Measurements from ENCODE around the gene CTNNBL1.

The CTNNBL1 gene

DNA sequence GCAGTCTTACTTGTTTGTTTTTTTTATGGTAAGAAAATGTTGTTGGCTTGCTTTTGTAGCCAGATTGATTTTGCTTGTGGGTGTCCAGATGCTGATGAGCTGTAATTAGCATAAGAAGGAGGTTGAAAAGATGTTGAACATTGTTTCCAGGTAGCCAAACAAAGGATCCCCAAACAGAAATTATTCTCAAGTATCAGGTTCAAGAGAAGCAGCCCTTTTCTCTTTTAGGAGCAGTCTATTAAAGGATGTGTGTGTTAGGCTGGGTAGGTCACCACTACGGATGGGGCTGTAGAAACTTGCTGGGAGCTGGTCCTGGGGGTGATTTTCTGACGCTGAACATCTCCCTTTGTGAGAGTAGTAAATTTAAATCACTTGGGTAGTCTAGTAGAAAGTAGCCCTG, 122.2 kb downstream of the CTNNBL1 start:
- DNase-seq (ENCODE audit: low read depth in 2 of 2): no peak

DNA sequence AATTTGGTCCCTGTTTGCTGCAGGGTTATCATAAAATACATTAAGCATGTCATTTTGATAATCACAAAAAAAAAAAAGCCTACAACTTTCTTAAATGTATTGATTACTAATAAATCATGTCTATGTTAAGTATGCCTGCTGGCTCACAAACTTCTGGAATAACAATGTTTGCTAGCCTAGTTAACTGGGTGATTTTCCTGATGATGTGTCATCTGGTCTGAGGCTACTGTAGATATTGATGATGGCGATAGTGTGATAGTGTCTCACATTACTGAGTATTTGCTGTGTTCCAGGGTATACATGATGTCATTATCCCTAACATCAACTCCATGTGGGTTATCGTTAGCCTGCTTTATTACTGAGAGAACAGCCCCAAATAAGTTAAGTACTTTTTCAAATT, 122.9 kb downstream of the CTNNBL1 start:
- no peak for DNase-seq (ENCODE audit: low read depth in 2 of 2)

DNA sequence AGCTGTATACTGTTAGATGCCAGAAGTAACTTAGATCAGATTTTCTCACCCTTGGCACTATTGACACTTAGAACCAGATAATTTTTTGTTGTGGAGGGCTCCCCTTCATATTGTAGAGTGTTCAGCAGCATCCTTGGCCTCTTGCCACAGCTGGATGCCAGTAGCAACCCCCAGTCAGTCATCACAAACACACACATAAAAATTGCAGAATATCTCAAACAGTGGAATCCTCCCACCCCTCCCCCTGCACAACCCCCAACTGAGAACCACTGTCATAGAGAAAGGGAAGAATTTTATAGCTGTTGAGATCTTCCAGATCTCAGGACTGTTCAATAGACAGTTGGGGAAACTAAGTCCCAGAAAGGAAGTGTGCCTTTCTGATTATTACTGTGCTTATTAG, 127.9 kb downstream of the CTNNBL1 start:
- no peak for DNase-seq (ENCODE audit: low read depth in 2 of 2)

DNA sequence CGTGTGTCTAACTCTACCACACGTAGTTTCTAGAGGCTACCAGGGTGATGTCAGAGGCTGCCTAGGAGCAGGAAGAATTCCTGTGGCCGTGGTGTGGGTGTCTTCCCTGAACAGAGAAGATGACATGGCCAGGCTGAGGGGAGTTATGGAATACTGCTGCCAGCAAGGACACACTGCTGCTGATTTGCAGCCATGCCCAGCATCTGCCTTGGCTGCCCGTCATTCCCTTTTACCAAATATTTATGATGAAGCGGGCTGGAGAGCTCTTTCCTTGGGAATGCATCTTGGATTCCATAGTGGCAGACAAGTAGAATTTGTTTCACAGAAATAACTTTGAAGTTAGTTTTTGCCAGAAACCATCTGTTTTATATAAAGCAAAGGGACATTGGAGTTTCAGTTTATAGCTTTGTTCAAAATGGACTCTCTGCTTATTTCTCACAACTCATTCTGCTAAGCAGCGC, 128.3 kb downstream of the CTNNBL1 start:
- no peak for DNase-seq (ENCODE audit: low read depth in 2 of 2)

DNA sequence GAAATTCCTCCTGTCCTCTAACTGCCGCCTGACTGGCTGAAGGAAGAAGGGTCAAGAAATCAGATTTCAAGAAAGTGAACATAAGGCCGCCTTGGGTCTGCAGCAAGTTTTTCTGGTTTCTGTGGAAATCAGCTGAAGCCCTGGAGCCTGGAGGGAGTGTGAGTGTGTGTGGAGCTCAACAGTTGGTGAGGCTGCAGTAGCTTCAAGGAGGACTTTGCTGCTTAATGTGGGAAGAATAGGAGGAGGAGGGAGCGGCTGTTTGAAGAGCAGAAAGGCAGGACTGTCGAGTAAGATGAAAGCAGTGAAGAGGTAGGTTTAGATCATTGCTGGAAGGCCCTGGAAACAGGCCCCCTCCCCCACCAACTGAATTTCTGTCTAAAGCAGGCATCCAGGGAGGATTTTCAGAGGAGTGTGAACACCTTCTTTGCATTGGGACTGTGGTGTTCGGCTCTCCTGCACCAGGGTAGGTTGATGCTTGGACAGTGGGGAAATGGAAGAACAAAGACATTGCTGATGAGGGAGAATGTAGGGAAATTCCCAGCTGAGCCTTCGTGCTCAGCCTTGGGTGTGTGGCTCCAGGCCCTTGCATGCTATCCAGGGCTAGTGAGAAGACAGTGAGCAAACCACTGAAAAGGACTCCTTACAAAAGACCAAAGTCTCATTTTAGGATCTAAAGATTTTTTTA, 129.6 kb downstream of the CTNNBL1 start:
- DNase-seq (ENCODE audit: low read depth in 2 of 2): no peak

DNA sequence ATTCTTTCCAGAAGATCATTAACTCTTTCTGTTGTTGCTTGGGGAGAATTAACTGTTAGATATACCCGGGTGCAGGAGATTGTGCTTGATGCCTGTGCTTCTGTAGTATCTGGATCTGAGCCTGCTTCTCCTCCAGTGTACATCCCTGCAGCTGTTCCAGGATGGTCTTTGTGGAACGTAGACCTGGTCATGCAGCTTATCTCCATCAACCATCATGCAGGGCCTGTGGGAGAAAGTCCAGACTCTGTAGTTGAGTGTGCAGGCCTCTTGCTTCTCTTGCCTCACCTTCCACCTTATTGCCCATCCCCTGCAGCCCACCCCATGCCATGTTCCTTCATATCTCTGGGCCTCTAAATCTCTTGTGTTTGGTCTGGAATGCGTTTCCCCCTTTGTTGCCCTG, 133.8 kb downstream of the CTNNBL1 start:
- no peak for DNase-seq (ENCODE audit: low read depth in 2 of 2)

DNA sequence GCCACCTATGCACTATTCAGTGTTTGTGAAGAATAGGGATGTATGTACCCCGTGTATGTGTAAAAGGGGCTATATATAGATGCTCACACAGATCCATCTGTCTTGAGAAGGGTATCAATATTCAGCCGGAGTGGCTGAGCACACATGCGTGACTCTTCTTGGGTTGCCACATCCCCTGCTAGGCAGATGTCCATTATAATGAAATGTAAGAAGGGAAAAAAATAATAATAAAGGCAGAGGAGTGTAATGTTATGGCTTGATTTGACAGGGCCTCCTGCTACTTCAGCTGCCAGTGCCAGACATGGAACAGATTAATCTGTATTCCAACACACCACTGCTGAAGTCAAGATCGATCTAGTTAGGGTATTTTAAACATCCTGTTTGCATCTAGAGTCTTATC, 134.9 kb downstream of the CTNNBL1 start:
- no peak for DNase-seq (ENCODE audit: low read depth in 2 of 2)

DNA sequence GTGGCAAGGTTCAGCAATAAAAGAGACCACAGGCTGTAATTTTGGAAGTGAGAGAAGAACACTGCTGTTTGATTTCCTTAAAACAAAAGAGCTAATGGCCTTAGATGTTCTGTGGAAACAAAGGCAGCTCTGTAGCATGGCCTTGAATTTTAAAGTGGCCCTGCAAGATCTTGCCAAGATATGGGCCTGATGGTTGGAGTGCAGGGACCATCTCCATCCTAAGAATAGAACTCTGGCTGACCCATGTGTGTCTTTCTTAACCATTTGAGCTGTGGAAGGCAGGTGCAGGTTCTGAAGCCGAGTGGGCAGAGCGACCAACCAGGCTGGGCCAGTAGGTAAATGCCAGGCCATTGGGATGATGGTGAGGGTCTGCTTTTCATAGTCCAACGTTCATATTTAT, 135.3 kb downstream of the CTNNBL1 start:
- DNase-seq (ENCODE audit: low read depth in 2 of 2): no peak

DNA sequence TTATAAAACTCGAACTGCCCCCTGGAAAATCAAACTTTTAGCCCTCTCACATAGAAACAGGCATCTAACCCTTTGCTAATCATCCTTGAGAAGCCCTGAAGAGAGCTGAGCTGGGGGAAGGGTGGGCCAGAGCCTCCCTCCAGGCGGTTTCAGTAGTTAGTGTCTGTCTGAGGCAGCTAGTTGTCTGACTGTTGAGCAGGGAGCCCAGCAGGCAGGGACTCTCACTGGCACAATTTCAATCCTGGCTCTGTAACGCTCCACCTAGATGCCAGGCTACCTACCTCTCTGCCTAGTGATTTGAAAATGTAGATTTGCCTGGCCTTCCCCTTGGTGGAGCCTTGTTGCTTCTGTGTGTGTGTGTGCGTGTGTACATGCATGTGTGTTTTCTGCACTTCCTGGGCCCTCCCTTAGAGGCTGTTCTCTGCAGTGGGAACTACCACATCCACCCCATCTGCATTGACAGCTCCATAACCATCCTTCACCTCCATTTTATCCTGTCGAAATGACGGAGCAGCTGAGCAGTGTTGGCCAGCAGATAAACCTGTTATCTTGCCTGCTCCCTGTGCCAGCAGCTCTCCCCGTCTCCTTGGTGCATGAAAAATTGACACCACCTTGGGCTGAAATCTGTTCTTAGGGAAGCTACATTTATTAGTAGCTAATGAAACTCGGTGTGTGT, 139.5 kb downstream of the CTNNBL1 start:
- DNase-seq (ENCODE audit: low read depth in 2 of 2): no peak

DNA sequence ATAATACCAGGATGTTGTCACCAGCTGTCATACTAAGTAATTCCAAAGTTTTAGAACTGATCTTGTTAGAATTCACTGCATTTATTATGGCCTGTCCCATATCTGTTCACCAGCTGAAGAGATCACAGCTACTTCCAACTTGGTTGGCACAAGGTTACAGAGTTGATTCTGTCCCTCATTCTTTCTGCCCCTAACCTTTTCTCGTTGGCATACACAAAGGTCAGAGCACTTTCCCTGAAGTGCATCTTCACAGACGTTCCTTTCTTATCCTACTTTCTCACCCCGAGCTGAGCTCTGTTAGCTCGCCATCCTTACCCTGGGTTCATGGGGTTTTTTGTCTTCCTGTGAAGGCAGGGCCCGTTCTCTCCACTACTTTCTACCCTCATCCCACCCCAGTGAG, 143.1 kb downstream of the CTNNBL1 start:
- no peak for DNase-seq (ENCODE audit: low read depth in 2 of 2)

DNA sequence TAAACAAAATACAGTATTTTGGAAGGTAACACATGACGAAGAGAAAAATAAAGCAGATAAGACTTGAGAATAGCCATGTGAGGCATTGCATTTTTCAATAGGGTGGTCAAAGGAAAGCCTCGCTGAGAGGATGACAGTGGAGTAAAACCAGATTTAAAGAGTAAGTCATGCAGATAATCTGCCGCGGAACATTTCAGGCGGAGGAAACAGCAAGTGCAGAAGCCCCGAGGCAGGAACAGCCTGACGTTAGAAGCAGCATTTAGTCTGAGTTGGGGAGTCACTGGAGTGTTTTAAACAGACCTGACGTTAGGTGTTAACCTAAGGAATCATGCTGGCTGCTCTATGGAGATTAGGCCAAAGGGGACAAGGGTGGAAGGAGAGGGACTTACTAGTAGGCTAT, 144.1 kb downstream of the CTNNBL1 start:
- DNase-seq (ENCODE audit: low read depth in 2 of 2): no peak

DNA sequence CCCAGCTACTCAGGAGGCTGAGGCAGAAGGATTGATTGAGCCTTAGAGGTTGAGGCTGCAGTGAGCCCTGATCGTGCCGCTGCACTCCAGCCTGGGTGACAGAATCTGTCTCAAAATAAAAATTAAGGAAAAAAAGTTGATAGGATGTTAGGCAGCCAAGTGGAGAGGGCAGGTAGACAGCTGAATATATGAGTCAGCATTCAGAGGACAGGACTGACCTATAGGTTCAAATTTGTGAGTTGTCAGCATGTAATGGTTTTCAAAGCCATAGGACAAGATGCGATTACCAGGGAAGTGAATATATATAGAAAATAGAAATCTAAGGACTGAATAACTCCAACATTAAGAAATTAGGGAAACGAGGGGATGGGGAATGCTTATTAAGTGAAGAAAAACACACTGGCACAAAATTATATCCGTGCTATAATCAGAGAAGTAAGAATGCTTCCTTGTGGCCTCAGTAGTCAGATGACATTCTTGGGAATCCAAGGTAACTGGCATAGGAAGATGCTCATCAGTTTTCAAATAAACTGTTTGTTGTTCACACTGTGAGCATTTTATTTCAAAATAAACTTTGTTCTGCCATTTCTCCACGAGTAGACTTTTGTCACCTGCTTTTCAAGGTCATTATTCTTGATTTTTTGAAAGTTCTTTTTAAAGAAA, 145.1 kb downstream of the CTNNBL1 start:
- no peak for DNase-seq (ENCODE audit: low read depth in 2 of 2)

DNA sequence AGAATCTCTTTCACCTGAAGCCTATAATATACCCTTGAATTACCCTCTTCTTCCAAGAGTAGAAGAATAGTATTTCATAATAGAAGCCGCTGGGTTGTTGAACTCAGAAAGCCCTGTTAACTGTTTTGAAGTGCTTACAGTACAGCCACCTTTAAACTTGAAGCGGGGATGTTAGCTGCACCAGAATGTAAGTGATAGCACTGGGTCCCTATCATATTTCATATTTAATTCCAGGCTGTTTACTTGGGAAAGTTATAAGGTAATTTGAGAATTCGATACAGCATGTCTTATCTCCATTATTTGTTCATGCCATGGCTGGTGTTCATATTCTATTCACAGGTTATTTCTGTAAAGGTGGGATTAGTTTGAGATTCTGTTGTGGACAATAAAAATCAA, 145.6 kb downstream of the CTNNBL1 start:
- no peak for DNase-seq (ENCODE audit: low read depth in 2 of 2)

DNA sequence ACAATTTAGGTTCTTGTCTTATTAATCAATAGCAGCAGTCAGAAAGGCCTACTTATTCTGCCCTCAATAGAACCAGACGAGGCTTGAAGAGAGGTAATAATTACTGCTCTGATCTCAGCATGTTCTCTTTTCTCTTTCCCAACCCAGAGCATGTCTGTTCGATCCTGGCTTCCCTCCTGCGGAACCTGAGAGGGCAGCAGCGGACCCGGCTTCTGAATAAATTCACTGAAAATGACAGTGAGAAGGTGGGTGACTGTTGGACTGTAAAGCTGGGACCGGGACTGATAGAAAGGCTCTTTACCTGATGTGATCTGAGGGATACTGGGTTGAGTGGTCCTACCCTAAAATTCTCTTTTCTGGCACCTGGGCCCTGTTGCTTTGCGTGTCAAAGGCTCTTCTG, 146.1 kb downstream of the CTNNBL1 start:
- DNase-seq (ENCODE audit: low read depth in 2 of 2): no peak

DNA sequence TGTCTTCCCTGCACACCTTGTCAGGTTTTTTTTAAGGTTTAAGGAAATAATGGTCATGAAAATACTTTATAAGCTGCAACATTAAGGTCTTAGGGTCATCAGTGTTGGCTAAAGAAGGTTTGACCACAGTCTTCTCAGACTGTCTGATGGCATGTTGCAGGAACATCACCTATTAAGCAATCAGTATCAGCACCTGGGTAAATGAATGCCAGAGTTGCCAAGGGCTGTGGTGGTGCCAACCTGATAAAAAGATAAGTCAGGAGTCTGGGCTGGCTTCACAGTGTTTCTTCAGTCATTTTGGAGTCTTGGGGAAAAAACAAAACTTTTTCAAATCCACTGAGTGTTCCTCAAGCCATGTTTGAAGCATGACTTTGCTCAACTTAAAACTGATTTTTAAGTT, 147.6 kb downstream of the CTNNBL1 start:
- DNase-seq (ENCODE audit: low read depth in 2 of 2): no peak

DNA sequence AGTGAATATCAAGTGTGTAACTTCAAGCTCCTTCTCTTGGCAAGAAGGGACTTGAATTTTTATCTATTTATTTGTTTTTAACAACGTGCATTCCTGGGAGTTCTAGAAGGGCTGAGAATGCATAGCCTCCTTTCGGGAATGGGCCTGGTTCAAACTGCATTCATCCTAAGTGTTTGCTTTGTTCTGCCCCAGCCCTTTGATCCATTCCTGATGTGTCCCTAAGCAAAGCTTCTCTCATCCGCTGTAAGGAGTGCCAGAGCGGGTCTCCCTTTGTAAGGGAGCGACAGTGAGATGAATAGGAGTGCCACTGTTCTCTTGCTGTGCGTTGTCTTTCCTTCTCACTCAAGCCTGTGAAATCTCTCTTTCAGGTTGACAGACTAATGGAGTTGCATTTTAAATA, 148.1 kb downstream of the CTNNBL1 start:
- DNase-seq (ENCODE audit: low read depth in 2 of 2): no peak

DNA sequence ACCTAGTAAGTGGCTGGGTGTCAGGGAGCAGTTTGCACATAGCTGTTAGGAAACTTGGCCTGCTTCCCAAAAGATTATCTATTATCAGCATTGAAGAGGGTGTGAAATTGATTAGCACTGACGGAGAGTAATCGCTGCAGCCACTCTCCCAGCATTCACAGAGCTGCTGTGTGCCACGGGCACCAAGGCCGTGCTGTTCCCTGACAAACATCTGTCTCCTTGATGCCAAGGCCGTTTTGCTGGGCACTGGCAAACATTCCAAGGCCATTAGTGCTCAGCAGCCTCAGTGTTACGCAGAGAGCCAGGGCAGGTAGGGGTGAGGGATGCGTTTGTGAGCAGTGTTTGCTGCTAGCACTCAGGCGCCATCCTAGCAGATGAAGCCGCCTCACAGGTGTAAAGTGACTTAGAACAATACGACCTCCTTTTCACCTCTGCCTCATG, 151.4 kb downstream of the CTNNBL1 start:
- no peak for DNase-seq (ENCODE audit: low read depth in 2 of 2)

DNA sequence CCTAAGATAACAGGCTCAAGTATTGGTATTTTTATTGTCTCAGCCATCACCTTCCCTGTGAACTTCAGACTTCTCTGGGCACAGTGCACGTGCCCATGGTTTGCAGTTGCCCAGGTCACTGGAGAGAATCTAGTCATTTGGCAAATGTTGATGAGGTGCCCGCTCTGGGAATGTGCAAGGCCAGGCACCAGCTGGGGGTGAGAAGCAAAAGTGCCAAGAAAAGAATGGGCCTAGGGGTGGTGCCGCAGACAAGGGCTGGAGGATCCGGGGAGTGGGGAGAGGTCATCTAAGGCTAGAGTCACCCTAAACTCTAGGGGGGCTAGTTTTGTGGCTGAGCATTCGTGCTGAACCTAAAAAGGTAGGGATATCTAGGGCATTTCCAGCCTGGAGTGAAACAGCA, 152.0 kb downstream of the CTNNBL1 start:
- DNase-seq (ENCODE audit: low read depth in 2 of 2): no peak

DNA sequence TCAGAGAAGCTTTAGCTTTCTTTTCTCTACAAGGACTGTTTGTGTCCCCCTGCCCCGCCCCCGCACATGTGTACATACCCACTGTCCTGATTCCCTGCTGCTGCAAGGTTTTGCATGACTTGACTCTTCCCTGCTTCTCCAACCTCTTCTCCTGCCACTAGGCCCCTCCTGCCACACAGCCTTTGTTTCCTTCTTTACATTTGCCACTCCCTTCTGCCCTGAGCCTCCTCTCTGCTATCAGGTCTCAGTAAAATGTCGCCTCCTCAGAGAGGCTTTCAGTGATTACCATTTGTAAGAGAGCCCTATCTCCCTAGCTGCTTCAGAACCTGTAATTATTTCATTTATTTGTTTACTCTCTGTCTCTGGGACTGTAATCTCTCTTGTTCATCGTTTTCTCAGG, 152.7 kb downstream of the CTNNBL1 start:
- DNase-seq (ENCODE audit: low read depth in 2 of 2): no peak

DNA sequence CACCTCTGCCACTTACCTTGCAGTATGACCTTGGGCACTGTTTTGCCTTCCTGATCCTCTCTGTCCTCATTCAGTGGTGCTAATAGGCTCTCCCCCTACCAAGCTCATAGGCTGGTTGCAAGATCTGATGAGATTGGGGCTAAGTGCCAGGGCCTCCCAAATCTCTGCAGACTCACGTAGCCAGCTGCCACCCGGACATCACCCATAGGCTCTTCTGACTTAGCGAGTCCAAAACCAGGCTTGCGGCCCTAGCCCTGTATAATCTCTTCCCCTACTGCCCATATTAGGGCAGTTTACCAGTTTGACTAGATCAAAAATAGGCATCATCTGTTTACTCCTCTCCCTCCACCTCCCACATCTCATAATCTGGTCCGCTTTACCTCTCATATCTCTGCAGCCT, 154.9 kb downstream of the CTNNBL1 start:
- DNase-seq (ENCODE audit: low read depth in 2 of 2): no peak

DNA sequence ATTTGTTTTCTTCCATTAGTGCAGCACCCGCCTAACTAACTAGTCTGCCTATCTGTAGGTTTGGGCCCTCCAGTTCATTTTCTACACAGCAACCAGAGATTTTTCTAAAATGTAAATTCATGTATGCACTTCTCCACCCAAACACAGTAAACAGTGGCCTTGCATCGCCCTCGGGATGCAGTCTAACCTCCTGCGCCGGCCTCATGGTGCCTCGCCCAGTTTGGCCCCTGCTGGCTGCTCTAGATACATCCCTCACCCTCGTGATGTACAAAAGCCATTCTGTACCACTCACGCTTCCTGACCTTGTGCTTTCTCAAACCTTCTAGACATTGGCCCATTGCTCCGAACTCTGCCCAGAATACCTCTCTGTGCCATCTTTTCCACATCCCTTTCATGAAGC, 155.3 kb downstream of the CTNNBL1 start:
- DNase-seq (ENCODE audit: low read depth in 2 of 2): no peak

DNA sequence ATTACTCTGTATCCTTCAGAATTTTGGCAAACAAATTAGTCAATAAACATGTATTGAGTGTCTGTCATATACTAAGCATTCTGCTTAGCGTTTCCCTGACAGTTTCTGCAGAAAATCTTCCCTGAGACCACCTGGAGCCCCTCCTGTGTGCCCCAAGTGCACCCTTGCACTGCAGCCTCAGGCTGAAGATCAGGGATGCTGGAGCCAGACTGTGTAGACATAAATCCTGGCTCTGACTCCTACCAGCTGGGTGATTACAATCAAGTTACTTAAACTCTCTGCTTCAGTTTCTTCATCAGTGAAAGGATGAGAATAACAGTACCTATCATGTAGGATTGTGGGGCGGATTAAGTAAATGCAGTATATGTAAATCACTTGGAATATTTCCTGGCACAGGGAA, 155.7 kb downstream of the CTNNBL1 start:
- no peak for DNase-seq (ENCODE audit: low read depth in 2 of 2)

DNA sequence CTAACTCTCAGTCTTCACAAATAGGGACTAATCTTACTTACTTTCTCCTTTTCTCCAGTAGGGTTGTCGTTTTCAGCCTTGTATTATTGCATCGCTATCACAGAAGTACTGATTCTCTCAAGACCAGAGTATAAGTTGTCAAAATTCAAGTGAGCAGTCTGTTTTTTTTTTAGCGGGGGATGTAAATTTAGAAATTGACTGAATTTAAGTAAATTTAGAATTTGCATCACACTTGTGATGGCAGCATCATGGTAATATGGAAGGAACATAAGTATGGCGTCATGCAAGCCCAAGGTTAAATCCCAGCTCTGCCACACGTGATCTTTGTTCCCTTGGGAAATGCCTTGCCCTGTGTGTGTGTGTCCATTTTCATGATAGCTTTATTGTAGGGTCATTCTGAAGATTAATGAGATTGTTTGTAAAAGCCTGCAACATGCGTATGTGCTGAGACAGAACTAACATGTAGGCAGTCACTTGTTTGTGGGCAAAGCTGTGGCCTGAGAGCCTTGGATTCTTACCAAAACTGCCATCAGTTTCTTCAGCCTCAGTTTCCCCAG, 156.3 kb downstream of the CTNNBL1 start:
- DNase-seq (ENCODE audit: low read depth in 2 of 2): no peak

All from stimulated activated CD4-positive, alpha-beta T cell treated with anti-CD3 and anti-CD28 coated beads, Interleukin-12 subunit alpha, Interleukin-12 subunit beta, amount 100 ng/mL, for 24 hours (primary cell).